Tibial artery (tissue), 4 donors: Measurements from ENCODE around the gene TAX1BP3.

Source experiments
- DNase-seq, 2 donors: peaks; one replicate each; pipeline ENCODE4 v3.0.0-alpha.2; 2019
- H3K27ac ChIP-seq, 2 donors: fragments of 200-600 bp; sonication (generic) in 1 of 2; 1 replicate in 1 of 2; 2 replicates in 1 of 2; pipeline ENCODE4 v1.5.1; 2018 to 2019; ENCODE audit warnings: mild to moderate bottlenecking in 1 of 2
- H3K27me3 ChIP-seq, 2 donors: fragments of 200-600 bp; sonication (generic) in 1 of 2; one replicate each; pipeline versions ENCODE4 v1.5.1 to v1.6.0; 2016 to 2019
- H3K36me3 ChIP-seq, 3 donors: fragments of 200-600 bp; sonication (generic) in 2 of 3; one replicate each; pipeline ENCODE4 v1.5.1; 2016 to 2019; ENCODE audit warnings: mild to moderate bottlenecking in 2 of 3
- H3K4me1 ChIP-seq, 4 donors: fragments of 200-600 bp; sonication (generic) in 2 of 4; 1 replicate in 3 of 4; 2 replicates in 1 of 4; pipeline ENCODE4 v1.5.1; 2016 to 2019
- H3K4me3 ChIP-seq, 2 donors: fragments of 200-600 bp; sonication (generic) in 1 of 2; 1 replicate in 1 of 2; 2 replicates in 1 of 2; pipeline ENCODE4 v1.5.1; 2018 to 2019; ENCODE audit warnings: mild to moderate bottlenecking in 2 of 2
- H3K9me3 ChIP-seq, 3 donors: fragments of 200-600 bp; sonication (generic) in 1 of 3; one replicate each; pipeline ENCODE4 v1.5.1; 2016 to 2019
- intact Hi-C: fragments of 100-400 bp; cut with DNase I; formaldehyde crosslinking; loops from one replicate; pipeline ENCODE4 v1.15.0; 2023; ENCODE audit warnings: low total_unique reads
- TF ChIP-seq, protein P1 (sequence below), 2 experiments: fragments of 200-600 bp in 1 of 2; fragments of 450-650 bp in 1 of 2; IDR thresholded peaks; one replicate each; pipeline ENCODE4 v1.5.1; 2017 to 2019; ENCODE audit warnings: antibody characterized with exemption in 2 of 2, mild to moderate bottlenecking in 1 of 2, moderate library complexity in 1 of 2

TAX1BP3 gene

DNA sequence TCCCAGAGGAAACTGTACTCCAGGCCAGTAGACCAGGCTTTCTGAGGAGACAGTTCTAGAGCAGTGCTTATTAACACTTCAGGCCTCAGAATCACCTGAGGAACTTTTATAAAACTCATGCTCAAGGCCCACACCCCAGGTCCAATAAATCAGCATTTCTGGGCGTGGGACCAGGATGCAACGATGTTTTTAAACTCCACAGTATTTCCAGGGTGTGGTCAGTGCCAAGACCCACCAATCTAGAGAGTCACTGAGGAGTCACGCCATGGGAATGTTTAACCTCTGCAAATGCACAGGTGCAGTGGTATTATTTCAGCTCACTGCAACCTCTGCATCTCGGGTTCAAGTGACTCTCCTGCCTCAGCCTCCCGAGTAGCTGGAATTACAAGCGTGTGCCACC, 55.3 kb downstream of the TAX1BP3 start:
- no peaks in the 10 kb centered on the region for H3K4me1 ChIP-seq
- no peak overlapping the region for H3K27ac ChIP-seq
- H3K27me3 ChIP-seq = no peaks in the 10 kb centered on the region
- H3K4me3 ChIP-seq = no peak overlapping the region
- intact Hi-C loops = no loop called here
- peaks cover 65 to 100% (median 78%) of the 10 kb centered on the region in 3 donors for H3K36me3 ChIP-seq
- TF ChIP-seq, protein P1, sequence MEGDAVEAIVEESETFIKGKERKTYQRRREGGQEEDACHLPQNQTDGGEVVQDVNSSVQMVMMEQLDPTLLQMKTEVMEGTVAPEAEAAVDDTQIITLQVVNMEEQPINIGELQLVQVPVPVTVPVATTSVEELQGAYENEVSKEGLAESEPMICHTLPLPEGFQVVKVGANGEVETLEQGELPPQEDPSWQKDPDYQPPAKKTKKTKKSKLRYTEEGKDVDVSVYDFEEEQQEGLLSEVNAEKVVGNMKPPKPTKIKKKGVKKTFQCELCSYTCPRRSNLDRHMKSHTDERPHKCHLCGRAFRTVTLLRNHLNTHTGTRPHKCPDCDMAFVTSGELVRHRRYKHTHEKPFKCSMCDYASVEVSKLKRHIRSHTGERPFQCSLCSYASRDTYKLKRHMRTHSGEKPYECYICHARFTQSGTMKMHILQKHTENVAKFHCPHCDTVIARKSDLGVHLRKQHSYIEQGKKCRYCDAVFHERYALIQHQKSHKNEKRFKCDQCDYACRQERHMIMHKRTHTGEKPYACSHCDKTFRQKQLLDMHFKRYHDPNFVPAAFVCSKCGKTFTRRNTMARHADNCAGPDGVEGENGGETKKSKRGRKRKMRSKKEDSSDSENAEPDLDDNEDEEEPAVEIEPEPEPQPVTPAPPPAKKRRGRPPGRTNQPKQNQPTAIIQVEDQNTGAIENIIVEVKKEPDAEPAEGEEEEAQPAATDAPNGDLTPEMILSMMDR (IDR thresholded peaks at IDR 0.05) = no peak
- H3K9me3 ChIP-seq = no peaks in the 10 kb centered on the region
- no peak for DNase-seq
